Astrocyte (in vitro differentiated cells and primary cell): ENCODE data around the gene RELN. TPM values are rescaled to one million over a fixed set of nuclear protein-coding genes. Genes with fewer than 3 reads are reported as not detected.

Experiments
- DNase-seq: peaks from one replicate; pipeline ENCODE4 v3.0.0-alpha.2; 2010; ENCODE audit warnings: low read depth
- FAIRE-seq: peaks from 2 replicates; lab custom pipeline; 2011; peaks lifted over from hg19 to GRCh38; lab: Jason Lieb, UNC
- H2AFZ ChIP-seq: 2 replicates; pipeline ENCODE4 v1.6.0; 2012; ENCODE audit warnings: low read depth, low read length, inconsistent platforms
- H3K27ac ChIP-seq: 2 replicates; pipeline ENCODE4 v1.5.1; 2011; ENCODE audit warnings: low read depth, low read length, inconsistent platforms
- H3K27me3 ChIP-seq: 2 replicates; pipeline ENCODE4 v1.6.0; 2011; ENCODE audit warnings: low read length, inconsistent platforms; ENCODE audit not compliant: insufficient read depth
- H3K36me3 ChIP-seq: 2 replicates; pipeline ENCODE4 v1.5.1; 2011; ENCODE audit warnings: low read length, inconsistent platforms; ENCODE audit not compliant: insufficient read depth
- H3K4me1 ChIP-seq: 2 replicates; pipeline ENCODE4 v1.5.1; 2011; ENCODE audit warnings: low read length, inconsistent platforms; ENCODE audit not compliant: insufficient read depth
- H3K4me2 ChIP-seq: 2 replicates; pipeline ENCODE4 v1.6.0; 2012; ENCODE audit warnings: low read length, inconsistent platforms
- H3K4me3 ChIP-seq: 2 replicates; pipeline ENCODE4 v1.5.1; 2011; ENCODE audit warnings: low read depth, mild to moderate bottlenecking, low read length, inconsistent platforms; ENCODE audit not compliant: insufficient read depth
- H3K79me2 ChIP-seq: 2 replicates; pipeline ENCODE4 v1.6.0; 2012; ENCODE audit warnings: mild to moderate bottlenecking, low read length, inconsistent platforms; ENCODE audit not compliant: insufficient read depth
- H3K9ac ChIP-seq: 2 replicates; pipeline ENCODE4 v1.6.0; 2012; ENCODE audit warnings: mild to moderate bottlenecking, low read length, inconsistent platforms
- H3K9me3 ChIP-seq: 2 replicates; pipeline ENCODE4 v1.5.1; 2012; ENCODE audit warnings: low read depth, mild to moderate bottlenecking, low read length, inconsistent platforms; ENCODE audit not compliant: insufficient read depth
- H4K20me1 ChIP-seq: 2 replicates; pipeline ENCODE4 v1.6.0; 2012; ENCODE audit warnings: low read length, inconsistent platforms; ENCODE audit not compliant: insufficient read depth
- H3K27ac Mint-ChIP-seq: one replicate; pipeline ENCODE4 v1.8.0; 2021; ENCODE audit warnings: mild to moderate bottlenecking, mixed read lengths; ENCODE audit not compliant: unreplicated experiment
- H3K27me3 Mint-ChIP-seq: one replicate; pipeline ENCODE4 v1.8.0; 2021; ENCODE audit warnings: low read depth, mixed read lengths; ENCODE audit not compliant: unreplicated experiment
- H3K36me3 Mint-ChIP-seq: one replicate; pipeline ENCODE4 v1.8.0; 2021; ENCODE audit warnings: low read depth, mixed read lengths; ENCODE audit not compliant: unreplicated experiment
- H3K4me1 Mint-ChIP-seq: one replicate; pipeline ENCODE4 v1.8.0; 2021; ENCODE audit warnings: low read depth, mixed read lengths; ENCODE audit not compliant: unreplicated experiment
- H3K4me3 Mint-ChIP-seq: one replicate; pipeline ENCODE4 v1.8.0; 2021; ENCODE audit warnings: mild to moderate bottlenecking, moderate library complexity, mixed read lengths; ENCODE audit not compliant: unreplicated experiment
- H3K9me3 Mint-ChIP-seq: one replicate; pipeline ENCODE4 v1.8.0; 2021; ENCODE audit warnings: mild to moderate bottlenecking, mixed read lengths; ENCODE audit not compliant: unreplicated experiment
- EZH2 ChIP-seq: IDR thresholded peaks from 2 replicates; pipeline ENCODE4 v1.6.1; 2012; ENCODE audit warnings: mild to moderate bottlenecking, low read length, inconsistent platforms; ENCODE audit not compliant: insufficient read depth
- total RNA-seq: library from RNA; stranded (reverse); gene quantifications from 2 replicates; pipeline ENCODE4 v1.2.1, GENCODE V29; 2021
- TF ChIP-seq, protein P1 (sequence below): IDR thresholded peaks from 2 replicates; pipeline ENCODE4 v1.5.1; 2011; ENCODE audit warnings: low read depth, mild to moderate bottlenecking, inconsistent platforms, low read length, moderate library complexity; ENCODE audit not compliant: insufficient read depth

RELN gene
- total RNA-seq, 1 donor from 2014 or later, result 0.98 TPM

DNA sequence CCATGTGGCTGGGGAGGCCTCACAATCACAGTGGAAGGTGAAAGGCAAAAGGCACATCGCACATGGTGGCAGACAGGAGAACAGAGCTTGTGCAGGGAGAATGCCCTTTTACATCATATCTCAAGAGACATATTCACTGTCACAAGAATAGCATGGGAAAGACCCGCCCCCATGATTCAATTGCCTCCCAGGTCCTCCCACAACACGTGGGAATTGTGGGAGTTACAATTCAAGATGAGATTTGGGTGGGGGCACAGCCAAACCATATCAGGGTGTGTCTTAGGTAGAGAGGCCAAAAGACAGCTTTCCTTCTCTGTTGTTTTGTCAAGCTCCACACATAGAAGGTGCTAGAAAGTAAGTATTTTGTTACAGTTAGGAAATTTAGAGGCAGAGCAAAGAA is 522.6 kb downstream of the RELN start:
- Histone ChIP-seq H3K27ac (no peak overlapping the region), H3K9me3 (no peaks in the 10 kb centered on the region), H3K9ac (no peak overlapping the region), H2AFZ (no peak overlapping the region), H3K4me2 (no peak overlapping the region), H3K36me3 (no peaks in the 10 kb centered on the region), H3K27me3 (peaks cover 2% of the 10 kb centered on the region), H3K79me2 (no peaks in the 10 kb centered on the region), H4K20me1 (no peaks in the 10 kb centered on the region), H3K4me3 (no peak overlapping the region), H3K4me1 (no peaks in the 10 kb centered on the region)
- Mint-ChIP-seq H3K4me3 (no peak overlapping the region), H3K27ac (no peak overlapping the region), H3K27me3 (peaks cover 3% of the 10 kb centered on the region), H3K9me3 (peaks cover 1% of the 10 kb centered on the region), H3K36me3 (no peaks in the 10 kb centered on the region), H3K4me1 (no peaks in the 10 kb centered on the region)
- FAIRE-seq (no peak), DNase-seq (no peak)
- TF ChIP-seq EZH2, result no peak
- TF ChIP-seq, protein P1, sequence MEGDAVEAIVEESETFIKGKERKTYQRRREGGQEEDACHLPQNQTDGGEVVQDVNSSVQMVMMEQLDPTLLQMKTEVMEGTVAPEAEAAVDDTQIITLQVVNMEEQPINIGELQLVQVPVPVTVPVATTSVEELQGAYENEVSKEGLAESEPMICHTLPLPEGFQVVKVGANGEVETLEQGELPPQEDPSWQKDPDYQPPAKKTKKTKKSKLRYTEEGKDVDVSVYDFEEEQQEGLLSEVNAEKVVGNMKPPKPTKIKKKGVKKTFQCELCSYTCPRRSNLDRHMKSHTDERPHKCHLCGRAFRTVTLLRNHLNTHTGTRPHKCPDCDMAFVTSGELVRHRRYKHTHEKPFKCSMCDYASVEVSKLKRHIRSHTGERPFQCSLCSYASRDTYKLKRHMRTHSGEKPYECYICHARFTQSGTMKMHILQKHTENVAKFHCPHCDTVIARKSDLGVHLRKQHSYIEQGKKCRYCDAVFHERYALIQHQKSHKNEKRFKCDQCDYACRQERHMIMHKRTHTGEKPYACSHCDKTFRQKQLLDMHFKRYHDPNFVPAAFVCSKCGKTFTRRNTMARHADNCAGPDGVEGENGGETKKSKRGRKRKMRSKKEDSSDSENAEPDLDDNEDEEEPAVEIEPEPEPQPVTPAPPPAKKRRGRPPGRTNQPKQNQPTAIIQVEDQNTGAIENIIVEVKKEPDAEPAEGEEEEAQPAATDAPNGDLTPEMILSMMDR, result no peak

DNA sequence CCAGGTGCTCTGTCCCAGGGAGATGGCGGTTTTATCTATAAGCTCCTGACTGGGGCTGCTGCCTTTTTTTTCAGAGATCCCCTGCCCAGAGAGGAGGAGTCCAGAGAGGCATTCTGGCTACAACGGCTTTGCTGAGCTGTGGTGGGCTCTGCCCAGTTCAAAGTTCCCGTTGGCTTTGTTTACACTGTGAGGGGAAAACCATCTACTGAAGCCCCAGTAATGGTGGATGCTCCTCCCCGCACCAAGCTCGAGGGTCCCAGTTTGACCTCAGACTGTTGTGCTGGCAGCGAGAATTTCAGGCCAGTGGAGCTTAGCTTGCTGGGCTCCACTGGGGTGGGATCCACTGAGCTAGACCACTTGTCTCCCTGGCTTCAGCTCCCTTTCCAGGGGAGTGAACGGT is 527.1 kb downstream of the RELN start:
- no peak for FAIRE-seq
- no peak overlapping the region for H2AFZ ChIP-seq
- no peak for TF ChIP-seq EZH2
- TF ChIP-seq, protein P1, result no peak
- H3K27me3 Mint-ChIP-seq, result peaks cover 3% of the 10 kb centered on the region
- H3K4me2 ChIP-seq, result no peak overlapping the region
- H3K27ac ChIP-seq, result no peak overlapping the region
- DNase-seq, result no peak
- no peak overlapping the region for H3K4me3 ChIP-seq
- no peak overlapping the region for H3K4me3 Mint-ChIP-seq
- no peaks in the 10 kb centered on the region for H3K9me3 ChIP-seq
- H3K4me1 ChIP-seq, result no peaks in the 10 kb centered on the region
- H3K79me2 ChIP-seq, result no peaks in the 10 kb centered on the region
- no peaks in the 10 kb centered on the region for H4K20me1 ChIP-seq
- H3K4me1 Mint-ChIP-seq, result no peaks in the 10 kb centered on the region
- H3K27me3 ChIP-seq, result no peaks in the 10 kb centered on the region
- H3K9ac ChIP-seq, result no peak overlapping the region
- peaks cover 6% of the 10 kb centered on the region for H3K9me3 Mint-ChIP-seq
- no peaks in the 10 kb centered on the region for H3K36me3 Mint-ChIP-seq
- H3K27ac Mint-ChIP-seq, result no peak overlapping the region
- no peaks in the 10 kb centered on the region for H3K36me3 ChIP-seq

DNA sequence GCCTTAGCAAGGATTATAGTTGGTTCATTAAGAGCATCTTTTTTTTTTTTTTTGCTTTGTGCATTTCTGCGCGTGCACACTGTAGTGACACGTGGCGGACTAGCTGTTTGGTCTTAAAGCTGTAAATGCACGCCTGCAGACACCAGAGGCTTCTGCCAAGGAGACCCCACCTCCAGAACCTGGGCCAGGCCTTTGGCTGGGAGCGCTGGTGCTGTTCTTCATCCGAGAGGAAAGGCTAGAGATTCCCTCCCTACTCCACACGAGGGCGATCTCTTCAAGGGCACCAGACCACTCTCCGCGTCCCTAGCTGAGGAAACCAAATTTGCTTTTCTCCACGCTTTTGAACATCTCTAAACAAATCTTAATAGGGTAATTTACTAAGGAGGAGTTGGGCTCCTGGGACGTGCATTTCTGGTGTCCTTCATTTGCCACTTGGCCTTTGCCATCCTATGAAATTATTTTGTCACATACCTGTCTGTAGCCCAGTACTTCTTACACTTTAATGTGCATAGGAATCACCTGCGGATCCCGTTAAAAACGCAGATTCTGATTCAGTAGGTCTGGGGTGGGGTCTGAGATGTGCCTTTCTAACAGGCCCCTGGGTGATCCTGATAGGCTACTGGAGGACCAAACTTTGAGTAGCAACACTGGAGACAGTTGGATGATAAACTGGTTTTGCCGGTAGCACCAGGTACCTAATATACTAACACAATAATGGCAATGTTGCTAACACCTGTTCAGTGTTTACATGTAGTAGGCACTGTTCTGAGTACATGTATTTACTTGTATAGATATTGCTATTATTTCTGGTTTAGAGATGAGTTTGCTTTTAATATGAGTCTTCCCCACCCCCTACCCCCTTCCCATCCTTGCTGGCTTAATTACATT is 542.1 kb downstream of the RELN start:
- H3K4me1 Mint-ChIP-seq, result no peaks in the 10 kb centered on the region
- Histone ChIP-seq H3K9me3 (no peaks in the 10 kb centered on the region), H3K79me2 (no peaks in the 10 kb centered on the region), H3K9ac (no peak overlapping the region), H3K4me1 (peaks cover 8% of the 10 kb centered on the region), H4K20me1 (no peaks in the 10 kb centered on the region), H3K4me3 (no peak overlapping the region), H2AFZ (peak overlapping the region; percentile 32), H3K27me3 (peaks cover 36% of the 10 kb centered on the region), H3K27ac (no peak overlapping the region), H3K36me3 (no peaks in the 10 kb centered on the region), H3K4me2 (no peak overlapping the region)
- H3K36me3 Mint-ChIP-seq, result no peaks in the 10 kb centered on the region
- peak; percentile 9 for DNase-seq
- FAIRE-seq, result no peak
- peaks cover 14% of the 10 kb centered on the region for H3K9me3 Mint-ChIP-seq
- peaks cover 68% of the 10 kb centered on the region for H3K27me3 Mint-ChIP-seq
- no peak overlapping the region for H3K4me3 Mint-ChIP-seq
- TF ChIP-seq EZH2, result no peak
- TF ChIP-seq, protein P1, result peak; percentile 55
- H3K27ac Mint-ChIP-seq, result no peak overlapping the region
